ENCODE measurements around the gene SH3PXD2A.

- TF ChIP-seq POLR2A (IDR thresholded peaks at IDR 0.05), result no peak
- no peak for TF ChIP-seq CTCF (IDR thresholded peaks at IDR 0.05)
- no peak for TF ChIP-seq EP300 (IDR thresholded peaks at IDR 0.05)
Observed at GRCh38 chr10:103681617-103682399, 173.6 kb downstream of the SH3PXD2A start.

Measured in sigmoid colon (tissue), 4 donors.